NB4 (cell line): Measurements from ENCODE around the gene NOP53.

ENCODE experiments used
- CTCF ChIP-seq: IDR thresholded peaks from one replicate; pipeline ENCODE4 v1.5.1; 2012; ENCODE audit warnings: low read depth, low read length
- POLR2A ChIP-seq: IDR thresholded peaks from 2 replicates; pipeline ENCODE4 v1.6.1; 2011; ENCODE audit warnings: mild to moderate bottlenecking; ENCODE audit not compliant: insufficient read length; ENCODE audit errors: extremely low read depth

- TF ChIP-seq POLR2A (no peak), CTCF (no peak)
Observed at GRCh38 chr19:47778954-47779351, 33.6 kb downstream of the NOP53 start.
